ENCODE data around the gene LPO. TPM values are rescaled to one million over a fixed set of nuclear protein-coding genes. Genes with fewer than 3 reads are reported as not detected.

LPO gene
- total RNA-seq: not detected
- long read RNA-seq: 0 reads

- ATAC-seq: no peak
- DNase-seq: no peak
- intact Hi-C loops (cut with DNase I, micrococcal nuclease): no loop called here
Observed at GRCh38 chr17:58238147-58238634, at the start of gene LPO. LPO (plus strand) TSS chr17:58238584; CDS start chr17:58242980, 4,396 bp downstream.

GRCh38 chr17:58189436-58190146 is 48.8 kb upstream of the LPO start:
- DNase-seq (no peak), ATAC-seq (no peak)
- intact Hi-C loops (cut with DNase I, micrococcal nuclease): no loop called here

DNA sequence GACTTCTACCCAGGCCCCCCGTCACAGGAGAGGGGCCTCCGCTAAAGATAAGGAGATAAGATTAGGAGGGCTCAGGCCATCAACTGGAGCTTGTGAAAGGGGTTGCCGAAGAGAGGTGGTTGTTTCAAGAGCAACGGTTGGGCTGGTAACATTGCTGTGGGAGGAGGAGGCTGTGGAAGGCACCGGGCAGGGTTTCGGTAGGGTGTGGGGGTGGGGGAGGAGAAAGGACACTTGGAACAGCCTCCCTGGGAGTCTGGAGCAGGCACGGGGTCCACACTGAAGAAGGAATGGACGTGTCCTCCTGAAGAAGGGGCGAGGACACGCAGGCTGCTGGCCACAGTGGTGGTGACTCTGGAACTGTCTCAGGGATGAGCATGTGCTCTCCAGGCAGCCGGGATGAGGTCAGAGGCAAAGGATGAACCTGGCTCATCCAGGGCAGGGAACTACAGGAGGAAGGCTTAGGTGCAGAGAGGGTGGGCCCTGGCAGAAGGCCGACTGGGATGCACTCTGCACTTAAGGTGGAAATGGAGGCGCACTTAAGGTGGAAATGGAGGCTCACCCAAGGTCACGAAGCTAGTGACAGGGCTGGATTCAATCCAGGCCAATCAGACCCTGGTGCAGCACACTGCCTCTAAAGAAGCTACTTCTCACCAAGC is 47.0 kb upstream of the LPO start:
- intact Hi-C loops (cut with DNase I, micrococcal nuclease): no loop called here
- ATAC-seq (no peak), DNase-seq (no peak)

GRCh38 chr17:58192612-58193011 is 45.8 kb upstream of the LPO start, which contains the start of gene EPX:
EPX (plus strand) TSS chr17:58192726; CDS start chr17:58192847, 121 bp downstream.
- no peak for DNase-seq
- no peak for ATAC-seq
- intact Hi-C loops (cut with DNase I, micrococcal nuclease): no loop called here

DNA sequence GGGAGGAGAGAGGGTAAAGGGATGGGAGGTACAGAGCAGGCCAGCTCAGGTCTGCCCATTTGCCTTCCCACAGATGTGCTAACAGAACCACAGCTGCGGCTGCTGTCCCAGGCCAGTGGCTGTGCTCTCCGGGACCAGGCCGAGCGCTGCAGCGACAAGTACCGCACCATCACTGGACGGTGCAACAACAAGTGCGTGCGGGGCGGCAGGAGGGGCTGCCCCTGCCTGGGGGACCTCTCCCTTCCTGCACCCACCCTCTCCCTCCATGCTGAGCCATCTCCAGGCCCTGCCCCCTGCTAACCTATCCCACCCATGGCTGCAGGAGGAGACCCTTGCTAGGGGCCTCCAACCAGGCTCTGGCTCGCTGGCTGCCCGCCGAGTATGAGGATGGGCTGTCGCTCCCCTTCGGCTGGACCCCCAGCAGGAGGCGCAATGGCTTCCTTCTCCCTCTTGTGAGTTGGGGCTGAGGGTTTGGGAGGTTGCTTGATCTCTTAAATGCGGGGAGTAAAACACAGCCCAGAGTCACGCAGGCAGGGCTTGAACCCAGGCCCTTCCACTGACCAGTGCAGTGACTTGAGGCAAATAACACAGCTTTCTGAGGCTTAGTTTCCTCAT is 44.6 kb upstream of the LPO start:
- intact Hi-C loops (cut with DNase I, micrococcal nuclease): no loop called here
- ATAC-seq (no peak), DNase-seq (no peak)

- intact Hi-C loops (cut with DNase I, micrococcal nuclease): no loop called here
- ATAC-seq (no peak), DNase-seq (no peak)
Observed at GRCh38 chr17:58195518-58196123, 42.8 kb upstream of the LPO start.

DNA sequence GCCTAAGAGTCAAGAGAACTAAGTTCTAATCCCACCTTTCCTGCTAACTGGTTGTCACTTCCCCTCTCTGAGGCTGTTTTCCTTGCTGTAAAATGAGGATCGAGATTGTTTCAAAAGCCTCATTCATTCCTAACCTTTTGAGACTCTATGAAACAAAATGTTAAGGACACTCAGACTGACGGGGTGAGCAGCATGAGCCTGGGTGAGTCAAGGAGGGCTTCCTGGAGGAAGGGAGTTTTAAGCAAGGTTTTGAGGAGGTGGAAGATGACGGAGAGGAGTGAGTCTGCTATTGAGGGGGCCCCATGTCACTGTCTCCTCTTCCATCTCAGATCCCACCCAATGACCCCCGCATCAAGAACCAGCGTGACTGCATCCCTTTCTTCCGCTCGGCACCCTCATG is 41.8 kb upstream of the LPO start:
- no peak for ATAC-seq
- intact Hi-C loops (cut with DNase I, micrococcal nuclease): no loop called here

DNA sequence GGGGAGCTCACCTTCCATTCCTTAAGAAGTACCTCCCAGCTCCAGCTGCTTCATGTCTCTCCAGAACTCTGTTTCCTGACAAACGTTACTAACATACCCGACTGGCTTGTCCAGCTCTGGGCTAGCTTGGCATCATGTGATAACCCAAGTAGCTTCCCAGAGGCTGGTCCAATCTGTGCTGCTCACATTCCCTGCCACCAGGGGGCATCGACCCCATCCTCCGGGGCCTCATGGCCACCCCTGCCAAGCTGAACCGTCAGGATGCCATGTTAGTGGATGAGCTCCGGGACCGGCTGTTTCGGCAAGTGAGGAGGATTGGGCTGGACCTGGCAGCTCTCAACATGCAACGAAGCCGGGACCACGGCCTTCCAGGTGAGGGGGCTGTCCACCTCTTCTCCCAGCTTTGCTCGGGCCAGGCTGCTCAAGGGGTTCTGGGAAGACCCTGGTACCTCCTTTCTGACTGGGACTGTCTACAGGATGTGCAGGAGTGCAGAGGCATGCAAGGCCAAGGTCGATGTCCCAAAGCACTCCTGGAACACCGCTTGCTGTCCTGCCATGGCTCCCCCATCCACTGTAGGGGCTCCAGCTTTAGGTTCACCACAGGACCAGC is 38.3 kb upstream of the LPO start:
- DNase-seq (peak in 1 of 2 donors; percentile 48), ATAC-seq (peak; percentile 59)
- intact Hi-C loops (cut with DNase I, micrococcal nuclease): no loop called here

More for the DNA sequence above, 41.8 kb upstream of the LPO start:
- DNase-seq: no peak

DNA sequence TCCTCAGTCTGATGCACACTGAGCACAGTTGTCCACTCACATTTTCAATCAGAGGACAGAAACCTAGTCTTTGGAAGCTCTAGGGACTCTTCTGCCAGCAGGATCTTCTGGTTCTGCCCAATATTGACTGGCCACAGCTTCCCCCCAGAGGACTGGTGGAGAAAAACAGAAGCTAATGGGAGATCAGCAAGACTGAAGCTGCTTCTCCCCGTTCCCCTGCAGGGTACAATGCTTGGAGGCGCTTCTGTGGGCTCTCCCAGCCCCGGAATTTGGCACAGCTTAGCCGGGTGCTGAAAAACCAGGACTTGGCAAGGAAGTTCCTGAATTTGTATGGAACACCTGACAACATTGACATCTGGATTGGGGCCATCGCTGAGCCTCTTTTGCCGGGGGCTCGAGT is 35.5 kb upstream of the LPO start:
- ATAC-seq (no peak), DNase-seq (no peak)
- intact Hi-C loops (cut with DNase I, micrococcal nuclease): no loop called here

DNA sequence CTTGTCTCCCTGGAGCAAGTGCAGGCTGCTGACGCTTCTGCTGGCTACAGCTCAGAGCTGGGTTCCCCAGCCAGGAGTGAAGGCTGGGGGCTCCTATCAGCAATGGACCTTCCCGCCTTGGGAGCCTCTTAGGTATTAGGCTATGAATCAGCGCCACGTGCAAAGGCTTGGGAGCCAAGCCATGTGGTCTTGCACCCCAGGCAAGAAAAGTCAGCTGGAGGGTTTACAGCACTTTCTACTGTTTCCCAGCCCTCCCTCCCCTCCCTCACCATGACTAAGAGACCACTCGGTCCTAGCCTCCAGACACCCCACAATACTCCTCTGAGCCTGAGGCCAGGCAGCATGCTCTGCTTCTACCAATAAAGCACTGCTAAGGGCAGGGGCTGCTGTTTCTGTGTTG is 33.6 kb upstream of the LPO start:
- ATAC-seq: no peak
- DNase-seq: no peak
- intact Hi-C loops (cut with DNase I, micrococcal nuclease): no loop called here

DNA sequence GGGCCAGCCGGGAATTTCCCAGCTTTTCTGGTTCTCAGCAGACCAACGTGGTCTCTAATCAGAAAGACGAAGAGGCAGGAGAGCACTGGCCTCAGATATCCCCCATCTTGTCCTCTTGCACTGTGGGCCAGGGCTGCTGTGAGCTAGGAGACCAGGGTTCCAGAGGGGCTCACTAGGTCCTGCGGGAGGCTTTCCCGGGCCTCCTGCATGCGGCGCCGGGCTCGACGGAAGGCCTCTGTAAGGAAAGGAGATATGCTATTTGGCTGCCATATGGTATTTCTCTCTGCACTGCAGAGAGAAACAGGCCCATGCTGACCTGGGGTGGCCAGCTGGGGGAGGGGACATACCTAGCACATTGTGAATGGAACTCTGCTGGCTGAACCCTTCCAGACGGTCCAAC is 32.4 kb upstream of the LPO start:
- ATAC-seq (no peak), DNase-seq (no peak)
- intact Hi-C loops (cut with DNase I, micrococcal nuclease): no loop called here

DNA sequence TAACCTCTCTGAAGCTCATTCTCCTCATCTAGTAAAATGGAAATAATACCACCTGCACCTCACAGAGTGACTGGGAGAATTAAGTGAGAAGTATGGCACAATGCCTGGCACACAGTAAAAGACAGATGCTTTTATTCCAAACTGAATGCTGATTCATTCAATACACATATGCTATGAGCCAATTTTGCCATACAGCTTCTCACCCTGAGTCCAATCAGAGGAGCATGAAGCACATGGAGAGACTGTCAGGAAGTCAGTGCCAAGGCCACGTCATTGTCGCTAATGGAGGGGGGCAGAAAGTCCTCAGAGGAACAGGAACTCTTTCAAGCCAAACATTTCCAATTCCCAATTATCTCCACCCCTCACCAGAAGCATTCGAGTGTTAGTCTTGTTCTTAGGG is 30.9 kb upstream of the LPO start:
- ATAC-seq (no peak), DNase-seq (no peak)
- intact Hi-C loops (cut with DNase I, micrococcal nuclease): no loop called here

DNA sequence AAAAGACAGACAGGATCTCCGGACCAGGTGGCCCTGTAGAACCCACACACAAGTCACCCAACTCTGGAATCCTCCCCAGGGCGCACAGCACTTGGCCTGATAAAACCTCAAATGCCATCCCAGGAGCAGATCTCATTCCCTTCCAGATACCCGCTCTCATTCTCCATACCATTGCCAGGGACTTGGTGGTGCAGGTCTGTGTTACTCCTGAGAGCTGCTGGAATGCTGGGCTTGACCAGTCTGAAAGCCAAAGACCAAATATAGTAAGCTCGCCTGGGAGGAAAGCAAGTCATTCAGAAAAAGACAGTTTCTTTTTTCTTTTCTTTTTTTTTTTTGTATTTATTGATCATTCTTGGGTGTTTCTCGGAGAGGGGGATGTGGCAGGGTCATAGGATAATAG is 30.0 kb upstream of the LPO start:
- DNase-seq (no peak), ATAC-seq (no peak)
- intact Hi-C loops (cut with DNase I, micrococcal nuclease): no loop called here

GRCh38 chr17:58210922-58211321 is 27.5 kb upstream of the LPO start:
- DNase-seq (no peak), ATAC-seq (no peak)
- intact Hi-C loops (cut with DNase I, micrococcal nuclease): no loop called here

DNA sequence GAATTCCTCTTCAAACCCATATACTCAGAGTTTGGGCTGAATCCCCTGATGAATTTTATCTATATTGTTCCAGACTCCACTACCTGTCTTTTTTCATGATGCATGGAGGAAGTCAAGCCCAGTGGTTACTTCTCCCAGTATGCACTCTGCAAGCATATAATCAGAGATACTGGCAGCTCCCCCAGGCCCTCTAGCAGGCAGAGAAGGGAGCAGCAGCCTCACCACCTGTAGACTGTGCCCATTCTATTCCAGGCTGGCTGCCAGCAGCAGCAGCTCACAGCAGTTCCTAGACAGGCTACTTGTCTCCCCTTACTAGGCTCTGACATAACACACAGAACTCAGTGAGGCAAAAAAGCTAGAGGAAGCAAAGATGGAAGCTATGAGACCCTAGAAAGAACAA is 22.7 kb upstream of the LPO start:
- no peak for DNase-seq

GRCh38 chr17:58217766-58218165 is 20.6 kb upstream of the LPO start:
- ATAC-seq: no peak
- DNase-seq: no peak
- intact Hi-C loops (cut with DNase I, micrococcal nuclease): no loop called here

More for the DNA sequence above, 22.7 kb upstream of the LPO start:
- ATAC-seq: no peak
- intact Hi-C loops (cut with DNase I, micrococcal nuclease): no loop called here

GRCh38 chr17:58219007-58219788 is 19.2 kb upstream of the LPO start, which contains the start of gene MKS1:
MKS1 (minus strand) TSS chr17:58219255; CDS start chr17:58219230, 25 bp downstream.
- ATAC-seq (peak; percentile 99), DNase-seq (peak; percentile 92 to 97)
- intact Hi-C loops (cut with DNase I, micrococcal nuclease): no loop called here

DNA sequence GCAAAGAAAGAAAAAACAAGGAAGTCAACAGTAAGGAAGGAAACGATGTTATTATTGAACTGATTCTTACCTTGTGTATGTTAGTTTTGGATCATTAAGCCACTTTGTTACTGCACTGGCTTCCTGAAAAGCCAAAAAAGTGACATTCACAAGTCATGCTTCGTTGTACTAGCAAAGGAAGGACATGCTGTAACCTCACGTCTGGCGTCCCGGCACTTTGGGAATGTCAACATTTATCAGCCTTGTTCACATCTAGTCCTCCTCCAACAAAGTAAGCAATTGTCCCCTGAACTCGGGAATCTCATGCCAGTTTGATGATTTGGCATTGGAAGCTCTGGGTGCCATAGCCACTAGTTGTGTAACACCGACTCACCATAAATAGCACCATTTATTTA is 18.6 kb upstream of the LPO start:
- ATAC-seq: peak; percentile 11
- intact Hi-C loops (cut with DNase I, micrococcal nuclease): no loop called here
- DNase-seq: no peak

Data from left colon (tissue), 2 donors.